MM.1S (cell line): ENCODE results near the gene SURF1.

Experiments used
- DNase-seq: peaks from one replicate; pipeline ENCODE4 v3.0.0-alpha.2; 2015
- H2AFZ ChIP-seq: fragments of 300-600 bp; sonication (generic); 2 replicates; pipeline ENCODE4 v1.6.0; 2016; ENCODE audit warnings: antibody characterized with exemption, low read length
- H3F3A ChIP-seq: fragments of 300-600 bp; sonication (generic); 2 replicates; pipeline ENCODE4 v1.6.1; 2016; ENCODE audit warnings: mild to moderate bottlenecking, antibody characterized with exemption, low read length, moderate library complexity, mixed read lengths; ENCODE audit not compliant: insufficient read depth
- H3K27ac ChIP-seq: fragments of 300-600 bp; sonication (generic); 2 replicates; pipeline ENCODE4 v1.5.1; 2016; ENCODE audit warnings: mild to moderate bottlenecking, low read length
- H3K27me3 ChIP-seq: fragments of 300-600 bp; sonication (generic); replicated peaks from 2 replicates; pipeline ENCODE4 v1.6.0; 2016; ENCODE audit warnings: low read length; ENCODE audit not compliant: insufficient read depth
- H3K36me3 ChIP-seq: fragments of 300-600 bp; sonication (generic); replicated peaks from 2 replicates; pipeline ENCODE4 v1.6.1; 2016; ENCODE audit warnings: mild to moderate bottlenecking, low read length, mixed read lengths; ENCODE audit not compliant: insufficient read depth
- H3K4me1 ChIP-seq: fragments of 300-600 bp; sonication (generic); 2 replicates; pipeline ENCODE4 v1.6.1; 2016; ENCODE audit warnings: low read length, mixed read lengths
- H3K4me2 ChIP-seq: fragments of 300-600 bp; sonication (generic); 2 replicates; pipeline ENCODE4 v1.6.0; 2016; ENCODE audit warnings: low read depth, low read length
- H3K4me3 ChIP-seq: fragments of 300-600 bp; sonication (generic); 2 replicates; pipeline ENCODE4 v1.5.1; 2016; ENCODE audit warnings: low read length, mixed read lengths
- H3K79me2 ChIP-seq: fragments of 300-600 bp; sonication (generic); 2 replicates; pipeline ENCODE4 v1.6.1; 2016; ENCODE audit warnings: mixed run types, low read length, mixed read lengths
- H3K9ac ChIP-seq: fragments of 300-600 bp; sonication (generic); 2 replicates; pipeline ENCODE4 v1.6.1; 2016; ENCODE audit warnings: low read length, mixed read lengths
- H3K9me2 ChIP-seq: fragments of 300-600 bp; sonication (generic); replicated peaks from 2 replicates; pipeline ENCODE4 v1.6.1; 2016; ENCODE audit warnings: mild to moderate bottlenecking, low read length, mixed read lengths; ENCODE audit not compliant: insufficient read depth
- H3K9me3 ChIP-seq: fragments of 300-600 bp; sonication (generic); replicated peaks from 2 replicates; pipeline ENCODE4 v1.6.1; 2016; ENCODE audit warnings: mild to moderate bottlenecking, low read length, mixed read lengths; ENCODE audit not compliant: insufficient read depth
- H4K20me1 ChIP-seq: fragments of 300-600 bp; sonication (generic); 2 replicates; pipeline ENCODE4 v1.6.1; 2016; ENCODE audit warnings: mild to moderate bottlenecking, low read length, moderate library complexity, mixed read lengths; ENCODE audit not compliant: insufficient read depth
- EZH2 ChIP-seq: fragments of 300-600 bp; sonication (generic); optimal IDR thresholded peaks from 2 replicates; pipeline ENCODE3; 2017; ENCODE audit warnings: low read depth, mild to moderate bottlenecking, antibody characterized with exemption, low read length, mixed read lengths
- EZH2phosphoT487 ChIP-seq: fragments of 300-600 bp; sonication (generic); IDR thresholded peaks from 2 replicates; pipeline ENCODE4 v1.6.1; 2018; ENCODE audit warnings: antibody characterized with exemption, low read length
- TF ChIP-seq, protein P1 (sequence below): fragments of 300-600 bp; sonication (generic); IDR thresholded peaks from 2 replicates; pipeline ENCODE4 v1.5.1; 2016; ENCODE audit warnings: antibody characterized with exemption, low read length, mixed read lengths

Gene SURF1

GRCh38 chr9:133334161-133334560 is 22.1 kb downstream of the SURF1 start:
- Histone ChIP-seq H3K79me2 (peaks cover 19% of the 10 kb centered on the region), H3K27me3 (no peaks in the 10 kb centered on the region), H3F3A (peaks cover 10% of the 10 kb centered on the region; the same call in 1 of the 2 replicates), H3K9ac (no peak overlapping the region), H3K9me3 (no peaks in the 10 kb centered on the region), H3K4me1 (0 out of 2 replicates have a peak, but pooled peaks cover 4% of the 10 kb centered on the region), H3K4me2 (no peak overlapping the region), H3K36me3 (peaks cover 13% of the 10 kb centered on the region), H3K9me2 (no peaks in the 10 kb centered on the region), H2AFZ (no peak overlapping the region), H3K27ac (no peak overlapping the region), H4K20me1 (no peaks in the 10 kb centered on the region), H3K4me3 (no peak overlapping the region)
- no peak for DNase-seq
- TF ChIP-seq EZH2phosphoT487 (no peak), EZH2 (no peak)
- TF ChIP-seq, protein P1, sequence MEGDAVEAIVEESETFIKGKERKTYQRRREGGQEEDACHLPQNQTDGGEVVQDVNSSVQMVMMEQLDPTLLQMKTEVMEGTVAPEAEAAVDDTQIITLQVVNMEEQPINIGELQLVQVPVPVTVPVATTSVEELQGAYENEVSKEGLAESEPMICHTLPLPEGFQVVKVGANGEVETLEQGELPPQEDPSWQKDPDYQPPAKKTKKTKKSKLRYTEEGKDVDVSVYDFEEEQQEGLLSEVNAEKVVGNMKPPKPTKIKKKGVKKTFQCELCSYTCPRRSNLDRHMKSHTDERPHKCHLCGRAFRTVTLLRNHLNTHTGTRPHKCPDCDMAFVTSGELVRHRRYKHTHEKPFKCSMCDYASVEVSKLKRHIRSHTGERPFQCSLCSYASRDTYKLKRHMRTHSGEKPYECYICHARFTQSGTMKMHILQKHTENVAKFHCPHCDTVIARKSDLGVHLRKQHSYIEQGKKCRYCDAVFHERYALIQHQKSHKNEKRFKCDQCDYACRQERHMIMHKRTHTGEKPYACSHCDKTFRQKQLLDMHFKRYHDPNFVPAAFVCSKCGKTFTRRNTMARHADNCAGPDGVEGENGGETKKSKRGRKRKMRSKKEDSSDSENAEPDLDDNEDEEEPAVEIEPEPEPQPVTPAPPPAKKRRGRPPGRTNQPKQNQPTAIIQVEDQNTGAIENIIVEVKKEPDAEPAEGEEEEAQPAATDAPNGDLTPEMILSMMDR, result no peak

- no peaks in the 10 kb centered on the region for H3K9me3 ChIP-seq
- H3F3A ChIP-seq, result peaks cover 10% of the 10 kb centered on the region; the same call in 1 of the 2 replicates
- no peak overlapping the region for H3K27ac ChIP-seq
- H3K36me3 ChIP-seq, result peaks cover 13% of the 10 kb centered on the region
- TF ChIP-seq EZH2 (no peak), EZH2phosphoT487 (no peak)
- TF ChIP-seq, protein P1, result no peak
- H3K27me3 ChIP-seq, result no peaks in the 10 kb centered on the region
- H3K4me1 ChIP-seq, result 0 out of 2 replicates have a peak, but pooled peaks cover 4% of the 10 kb centered on the region
- no peak overlapping the region for H2AFZ ChIP-seq
- H3K9ac ChIP-seq, result no peak overlapping the region
- DNase-seq, result no peak
- no peaks in the 10 kb centered on the region for H4K20me1 ChIP-seq
- no peaks in the 10 kb centered on the region for H3K9me2 ChIP-seq
- no peak overlapping the region for H3K4me3 ChIP-seq
- H3K79me2 ChIP-seq, result peaks cover 19% of the 10 kb centered on the region
- H3K4me2 ChIP-seq, result no peak overlapping the region
These were observed 22.7 kb downstream of the SURF1 start for GRCh38 chr9:133333566-133333965.

GRCh38 chr9:133333011-133333410 is 23.3 kb downstream of the SURF1 start:
- TF ChIP-seq EZH2phosphoT487 (no peak), EZH2 (no peak)
- TF ChIP-seq, protein P1, result no peak
- Histone ChIP-seq H3K4me2 (no peak overlapping the region), H3K27ac (no peak overlapping the region), H3K9ac (no peak overlapping the region), H3K9me3 (no peaks in the 10 kb centered on the region), H4K20me1 (no peaks in the 10 kb centered on the region), H3F3A (peaks cover 10% of the 10 kb centered on the region; the same call in 1 of the 2 replicates), H2AFZ (no peak overlapping the region), H3K9me2 (no peaks in the 10 kb centered on the region), H3K36me3 (peaks cover 13% of the 10 kb centered on the region), H3K79me2 (peaks cover 19% of the 10 kb centered on the region), H3K27me3 (0 out of 2 replicates have a peak, but pooled peaks cover under 1% of the 10 kb centered on the region), H3K4me1 (0 out of 2 replicates have a peak, but pooled peaks cover 4% of the 10 kb centered on the region), H3K4me3 (no peak overlapping the region)
- no peak for DNase-seq
